Activated T-cell treated with anti-CD3 and anti-CD28 coated beads for 4 hours (primary cell): ENCODE measurements around the gene HSD3B7.
"Not testable (repeated sequence)": the region's sequence is repeated elsewhere in the genome, so short reads cannot be mapped to it uniquely, and the experiment has no call there.

ENCODE experiments used
- DNase-seq: peaks from one replicate; pipeline ENCODE4 v3.0.0-alpha.2; 2020

HSD3B7 gene

DNA sequence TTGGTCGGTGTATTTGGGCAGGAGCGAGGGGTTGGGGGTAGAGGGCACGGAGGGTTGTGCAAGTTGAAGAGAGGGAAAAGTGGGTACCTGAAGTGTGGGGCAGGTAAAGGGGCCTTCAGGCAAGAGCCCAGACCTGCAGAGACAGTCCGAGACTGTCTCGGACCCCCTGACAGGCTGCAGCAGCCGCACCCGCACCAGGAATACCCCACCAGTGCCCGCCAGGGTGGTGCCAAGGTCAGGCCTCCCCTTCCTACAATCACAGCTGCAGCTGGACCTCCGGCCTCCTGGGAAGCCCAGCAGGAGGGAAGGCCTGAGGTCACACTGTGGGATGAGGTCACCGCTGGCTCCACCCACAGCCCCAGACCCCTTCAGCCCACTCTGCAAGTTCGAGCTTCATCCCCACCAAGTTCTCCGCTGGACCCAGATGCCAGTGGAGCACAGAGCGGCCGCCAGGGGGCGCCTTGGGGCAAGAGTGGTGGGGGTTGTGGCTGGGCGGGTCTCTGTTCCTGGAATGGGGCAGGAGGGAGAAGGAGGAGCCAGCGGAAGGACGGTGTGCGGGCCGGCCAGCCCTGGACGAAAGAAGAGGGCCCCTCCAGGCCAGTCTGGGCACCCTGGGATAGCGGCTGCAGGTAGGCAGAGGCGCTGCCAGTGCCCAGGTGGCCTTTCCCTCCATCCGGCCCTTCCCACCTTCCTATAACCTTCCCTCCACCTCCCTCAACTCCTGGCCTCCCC is at the start of gene HSD3B7:
Gene HSD3B7, plus strand, starts transcription at position 539 of the 732 bp plus-strand sequence. CDS start 452 bp downstream, outside the sequence.
- peak; percentile 78 for DNase-seq

DNA sequence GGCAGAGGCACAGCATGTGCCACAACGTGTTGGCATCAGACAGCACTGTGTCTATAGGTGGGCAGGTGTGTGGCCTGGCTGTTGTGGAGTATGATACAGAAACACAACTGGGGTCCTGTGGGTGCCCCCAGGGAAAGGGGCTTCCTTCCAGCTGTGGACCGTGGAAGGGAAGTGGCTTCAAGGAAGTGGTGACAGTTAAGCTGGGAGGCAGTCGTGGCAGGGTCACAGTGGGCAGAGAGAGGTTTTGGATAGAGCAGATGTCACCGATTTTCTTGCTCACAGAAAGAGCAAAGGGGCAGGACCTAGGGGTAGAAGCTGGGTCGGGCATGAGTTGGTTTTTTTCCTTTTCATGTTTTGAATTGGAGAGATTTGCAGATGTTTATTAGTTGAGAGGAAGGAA is 47.3 kb upstream of the HSD3B7 start:
- DNase-seq = no peak

DNA sequence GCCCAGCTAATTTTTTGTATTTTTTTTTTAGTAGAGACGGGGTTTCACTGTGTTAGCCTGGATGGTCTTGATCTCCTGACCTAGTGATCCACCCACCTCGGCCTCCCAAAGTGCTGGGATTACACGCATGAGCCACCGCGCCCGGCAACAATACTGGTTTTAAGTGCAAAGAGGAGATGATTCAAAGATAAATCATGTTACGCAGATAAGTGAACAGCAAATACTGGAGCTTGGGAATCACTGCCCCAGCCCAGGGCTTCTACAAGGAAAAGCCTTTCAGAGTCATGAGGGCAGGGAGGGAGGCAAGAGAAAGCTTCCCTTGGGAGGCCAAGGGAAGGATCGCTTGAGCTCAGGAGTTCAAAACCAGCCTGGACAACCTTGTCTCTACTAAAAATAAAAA is 45.4 kb upstream of the HSD3B7 start:
- not testable (repeated sequence) for DNase-seq

GRCh38 chr16:30941600-30942425 is 43.2 kb upstream of the HSD3B7 start:
- peak; percentile 40 for DNase-seq

GRCh38 chr16:30942426-30942806 is 42.6 kb upstream of the HSD3B7 start:
- DNase-seq = no peak

GRCh38 chr16:30944352-30944751 is 40.7 kb upstream of the HSD3B7 start:
- DNase-seq = no peak

GRCh38 chr16:30946671-30947540 is 38.1 kb upstream of the HSD3B7 start:
- DNase-seq = no peak

DNA sequence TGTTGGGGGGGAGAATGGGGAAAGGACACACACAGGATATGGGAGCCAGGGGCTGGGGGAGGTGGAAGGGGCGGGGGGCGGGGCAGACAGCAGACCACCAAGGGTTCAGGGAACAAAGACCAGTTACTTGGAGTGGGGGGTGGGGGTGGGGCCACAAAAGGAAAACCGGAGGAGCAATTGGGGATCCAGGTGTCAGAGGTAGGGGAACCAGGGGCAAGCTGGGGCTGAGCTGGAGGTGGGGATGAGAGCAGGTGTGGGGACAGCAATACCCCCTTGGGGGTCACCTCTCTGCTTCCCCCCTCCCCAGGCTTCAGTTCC is 37.5 kb upstream of the HSD3B7 start:
- no peak for DNase-seq

DNA sequence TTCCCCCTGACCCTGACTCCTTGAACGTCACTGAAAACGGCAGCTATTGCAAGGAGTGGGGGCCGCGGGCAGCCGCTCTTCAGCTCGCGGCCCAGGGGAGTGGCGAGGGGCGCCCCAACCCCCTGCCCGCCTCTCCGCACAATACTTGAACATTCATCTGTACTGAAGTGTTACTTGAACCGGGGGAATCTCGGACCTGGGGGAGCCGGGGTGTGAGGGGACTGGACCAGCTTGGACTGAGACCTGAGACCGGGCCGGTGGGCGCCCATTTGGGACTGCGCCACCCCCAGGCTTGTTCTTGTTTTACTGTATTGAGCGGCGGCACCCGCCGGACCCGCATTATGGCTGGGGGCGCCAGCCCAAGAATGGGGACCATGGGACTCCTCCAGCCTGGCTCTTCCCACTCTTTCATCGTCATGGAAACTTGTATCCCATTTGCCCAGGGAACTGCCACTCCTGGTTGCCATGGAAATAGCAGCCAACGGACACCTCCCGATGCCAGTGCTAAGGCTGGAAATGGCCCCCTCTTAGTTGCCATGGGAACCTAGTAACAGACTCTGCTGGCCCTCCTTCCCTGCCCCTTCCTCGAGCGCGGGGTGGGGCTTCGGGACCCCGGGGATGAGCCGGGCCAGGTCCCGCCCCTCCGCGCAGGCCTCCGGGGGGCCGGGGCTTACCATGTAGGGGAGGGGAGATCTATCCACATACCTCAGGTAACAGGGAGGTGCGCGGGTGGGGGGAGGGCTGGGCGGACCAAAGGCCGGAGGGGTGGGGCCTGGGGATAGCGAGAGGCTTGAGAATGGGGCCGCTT is 36.9 kb upstream of the HSD3B7 start:
- DNase-seq = no peak

DNA sequence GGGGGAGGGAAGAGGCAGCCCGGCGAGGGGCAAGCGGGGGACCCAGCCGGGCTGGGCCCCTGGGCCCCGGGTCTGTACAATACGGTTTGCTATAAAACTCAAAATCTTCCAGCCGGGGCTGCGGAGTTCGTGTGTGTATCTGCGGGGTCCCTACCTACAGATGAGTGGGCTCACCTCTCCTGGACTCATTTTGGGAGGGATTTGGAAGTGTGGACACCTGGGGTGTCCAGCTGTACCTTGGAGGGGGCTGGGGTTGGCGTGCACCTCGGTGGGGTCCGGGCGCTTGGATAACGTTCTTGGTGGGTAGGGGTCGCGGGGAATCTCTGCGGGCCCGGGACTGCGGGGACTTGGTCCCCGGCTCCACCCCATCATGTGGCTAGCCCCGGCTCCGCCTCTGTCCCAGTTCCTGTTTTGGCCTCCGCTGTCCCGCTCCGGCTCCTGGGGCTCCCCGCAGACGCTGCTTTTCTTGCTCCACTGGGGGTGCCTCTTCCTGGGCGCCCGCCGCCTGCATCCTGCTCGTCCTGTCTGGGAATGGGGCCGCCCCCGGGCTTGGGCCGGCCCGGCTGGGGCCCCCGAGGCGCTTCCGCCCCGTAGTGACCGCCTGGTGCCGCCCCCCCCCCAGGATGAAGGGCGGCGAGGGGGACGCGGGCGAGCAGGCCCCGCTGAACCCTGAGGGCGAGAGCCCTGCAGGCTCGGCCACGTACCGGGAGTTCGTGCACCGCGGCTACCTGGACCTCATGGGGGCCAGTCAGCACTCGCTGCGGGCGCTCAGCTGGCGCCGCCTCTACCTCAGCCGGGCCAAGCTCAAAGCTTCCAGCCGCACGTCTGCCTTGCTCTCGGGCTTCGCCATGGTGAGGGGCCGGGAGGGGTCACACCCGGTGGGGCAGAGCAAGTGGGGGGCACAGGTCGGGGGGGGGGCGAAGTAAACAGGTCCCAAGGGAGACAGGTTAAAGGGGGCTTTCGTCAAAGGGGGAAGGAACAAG is 36.0 kb upstream of the HSD3B7 start, which contains the start of gene ORAI3:
Gene ORAI3, plus strand, starts transcription at position 402 of the 983 bp plus-strand sequence. Its CDS starts 222 bp downstream, at position 624.
- DNase-seq = no peak

DNA sequence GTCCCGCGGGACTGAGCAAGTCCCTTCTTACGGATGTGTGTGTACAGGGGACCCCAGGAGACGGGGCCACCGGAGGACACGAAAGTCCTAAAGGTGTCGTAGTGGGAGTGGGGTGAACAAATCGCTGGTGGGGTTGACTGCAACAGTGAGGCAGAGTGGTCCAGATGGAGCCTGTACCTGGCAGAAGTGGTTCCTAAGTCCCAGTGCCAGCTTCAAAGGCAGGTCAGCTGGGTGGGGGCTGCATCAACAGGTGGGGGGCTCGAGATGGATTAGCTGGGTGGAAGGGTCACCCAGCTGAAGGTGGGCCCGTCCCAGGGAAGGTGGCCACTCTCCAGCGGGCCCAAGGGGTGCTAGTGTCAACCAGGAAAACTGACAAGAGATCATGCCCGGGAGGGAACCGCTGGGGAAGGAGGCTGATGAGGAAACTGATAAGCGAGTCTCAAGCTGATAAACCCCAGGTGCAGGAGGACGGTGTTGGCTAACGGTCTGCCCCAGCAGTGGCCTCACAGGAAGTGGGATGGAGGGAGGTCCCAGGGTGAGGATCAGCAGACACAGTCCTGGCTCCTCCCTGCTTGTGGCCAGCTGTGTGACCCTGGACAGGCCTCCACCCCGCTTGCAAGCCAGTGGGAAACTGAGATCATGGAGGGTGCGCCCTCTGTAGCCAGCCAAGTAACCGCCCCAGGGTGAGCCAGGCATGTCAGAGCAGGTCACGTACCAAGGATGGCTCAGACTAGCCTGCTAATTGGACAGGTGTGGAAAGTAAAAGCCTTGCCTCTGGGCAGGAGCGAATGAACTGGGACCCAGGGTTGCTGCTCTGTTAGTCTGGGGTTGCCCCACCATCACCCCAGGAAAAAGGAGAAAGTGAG is 35.1 kb upstream of the HSD3B7 start:
- no peak for DNase-seq

GRCh38 chr16:30950516-30951065 is 34.4 kb upstream of the HSD3B7 start:
- DNase-seq = no peak

GRCh38 chr16:30951193-30951592 is 33.8 kb upstream of the HSD3B7 start:
- DNase-seq = no peak

- no peak for DNase-seq
Measured at GRCh38 chr16:30951750-30952149, 33.3 kb upstream of the HSD3B7 start.

DNA sequence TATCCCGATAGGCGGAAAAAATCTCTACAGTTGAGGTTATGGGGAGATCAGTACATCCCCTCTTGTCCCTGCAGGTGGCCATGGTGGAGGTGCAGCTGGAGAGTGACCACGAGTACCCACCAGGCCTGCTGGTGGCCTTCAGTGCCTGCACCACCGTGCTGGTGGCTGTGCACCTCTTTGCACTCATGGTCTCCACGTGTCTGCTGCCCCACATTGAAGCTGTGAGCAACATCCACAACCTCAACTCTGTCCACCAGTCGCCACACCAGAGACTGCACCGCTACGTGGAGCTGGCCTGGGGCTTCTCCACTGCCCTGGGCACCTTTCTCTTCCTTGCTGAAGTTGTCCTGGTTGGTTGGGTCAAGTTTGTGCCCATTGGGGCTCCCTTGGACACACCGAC is 31.9 kb upstream of the HSD3B7 start:
- no peak for DNase-seq

DNA sequence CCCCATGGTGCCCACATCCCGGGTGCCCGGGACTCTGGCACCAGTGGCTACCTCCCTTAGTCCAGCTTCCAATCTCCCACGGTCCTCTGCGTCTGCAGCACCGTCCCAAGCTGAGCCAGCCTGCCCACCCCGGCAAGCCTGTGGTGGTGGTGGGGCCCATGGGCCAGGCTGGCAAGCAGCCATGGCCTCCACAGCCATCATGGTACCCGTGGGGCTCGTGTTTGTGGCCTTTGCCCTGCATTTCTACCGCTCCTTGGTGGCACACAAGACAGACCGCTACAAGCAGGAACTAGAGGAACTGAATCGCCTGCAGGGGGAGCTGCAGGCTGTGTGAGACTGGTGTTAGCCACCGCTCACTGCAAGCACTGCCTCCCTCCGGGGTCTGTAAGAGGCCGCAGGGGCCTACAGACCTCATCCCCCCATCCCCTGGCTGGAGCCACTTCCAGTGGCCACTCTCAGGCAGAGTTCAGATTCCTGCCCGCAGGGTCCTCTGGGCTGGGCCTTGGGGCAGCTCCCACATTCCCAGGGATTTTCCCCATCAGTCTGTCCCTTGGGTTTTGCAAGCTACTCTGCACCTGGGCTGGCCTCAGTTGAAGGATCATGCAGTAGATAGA is 31.4 kb upstream of the HSD3B7 start:
- DNase-seq = peak; percentile 36

DNA sequence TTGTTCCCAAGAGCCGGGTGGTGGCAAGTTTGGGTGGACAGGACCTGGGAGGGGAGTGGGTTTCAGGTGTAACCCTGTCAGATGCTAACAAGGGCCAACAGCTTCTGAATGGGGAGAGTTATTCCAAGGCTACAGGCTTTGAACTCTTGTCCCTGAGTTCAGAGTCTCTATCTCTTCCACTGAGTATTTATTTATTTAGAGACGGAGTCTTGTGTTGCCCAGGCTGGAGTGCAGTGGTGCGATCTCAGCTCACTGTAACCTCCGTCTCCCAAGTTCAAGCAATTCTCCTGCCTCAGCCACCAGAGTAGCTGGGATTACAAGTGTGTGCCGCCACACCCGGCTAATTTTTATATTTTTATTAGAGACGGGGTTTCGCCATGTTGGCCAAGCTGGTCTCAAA is 30.0 kb upstream of the HSD3B7 start:
- no peak for DNase-seq

- DNase-seq = peak; percentile 88
Measured at GRCh38 chr16:30956601-30957455, 28.2 kb upstream of the HSD3B7 start.
